Uterus (tissue), 4 donors: Measurements from ENCODE around the gene ME1. TPM values are rescaled to one million over a fixed set of nuclear protein-coding genes. Genes with fewer than 3 reads are reported as not detected.
"Not testable (repeated sequence)": the region's sequence is repeated elsewhere in the genome, so short reads cannot be mapped to it uniquely, and the experiment has no call there.

ENCODE experiments used
- DNase-seq, 2 donors: peaks; one replicate each; pipeline ENCODE4 v3.0.0-alpha.2; 2019 to 2020
- H3K27ac ChIP-seq, 2 donors: fragments of 200-600 bp; sonication (generic); 1 replicate in 1 of 2; 2 replicates in 1 of 2; pipeline ENCODE4 v1.5.1; 2016 to 2018
- H3K27me3 ChIP-seq, 2 donors: fragments of 200-600 bp; sonication (generic); one replicate each; pipeline ENCODE4 v1.5.1; 2018 to 2019; ENCODE audit warnings: control low read depth in 1 of 2
- H3K36me3 ChIP-seq, 2 donors: fragments of 200-600 bp; sonication (generic); one replicate each; pipeline ENCODE4 v1.5.1; 2019; ENCODE audit warnings: control low read depth in 1 of 2
- H3K4me1 ChIP-seq, 2 donors: fragments of 200-600 bp; sonication (generic); one replicate each; pipeline ENCODE4 v1.5.1; 2018 to 2019; ENCODE audit warnings: control low read depth in 1 of 2
- H3K4me3 ChIP-seq, 2 donors: fragments of 200-600 bp; sonication (generic); 1 replicate in 1 of 2; 2 replicates in 1 of 2; pipeline ENCODE4 v1.5.1; 2018 to 2019; ENCODE audit warnings: mild to moderate bottlenecking in 1 of 2
- H3K9me3 ChIP-seq, 2 donors: fragments of 200-600 bp; sonication (generic); one replicate each; pipeline ENCODE4 v1.5.1; 2019; ENCODE audit warnings: control low read depth in 1 of 2
- CTCF ChIP-seq, 4 experiments: fragments of 200-600 bp in 2 of 4; fragments of 450-650 bp in 2 of 4; sonication (generic) in 2 of 4; IDR thresholded peaks; one replicate each; pipeline ENCODE4 v1.5.1; 2016 to 2019; ENCODE audit warnings: antibody characterized with exemption in 4 of 4, mild to moderate bottlenecking in 2 of 4, moderate library complexity in 1 of 4
- POLR2A ChIP-seq, 2 donors: fragments of 450-650 bp; IDR thresholded peaks; one replicate each; pipeline ENCODE4 v1.6.1; 2016; ENCODE audit warnings: antibody characterized with exemption in 2 of 2, mild to moderate bottlenecking in 1 of 2, moderate library complexity in 1 of 2
- intact Hi-C: fragments of 100-400 bp; cut with DNase I; formaldehyde crosslinking; loops from one replicate; pipeline ENCODE4 v1.15.1; 2023; ENCODE audit warnings: low total_unique reads
- total RNA-seq, 4 donors: library from RNA; depleted of rRNA in 3 of 4; stranded (reverse); fragments of >200 nt in 3 of 4; gene quantifications; one replicate each; pipeline versions ENCODE4 v1.1.0 to v1.2.4, GENCODE V29; 2014 to 2023
- donor health status: DM: yes; HTN: yes; CAD: no.

Gene ME1
- total RNA-seq, 4 donors from 2014 or later, result 1.0 to 18.5 (median 3.2) TPM

- Histone ChIP-seq H3K27ac (no peak overlapping the region), H3K4me3 (no peak overlapping the region), H3K4me1 (no peaks in the 10 kb centered on the region), H3K9me3 (no peaks in the 10 kb centered on the region), H3K27me3 (no peaks in the 10 kb centered on the region), H3K36me3 (no peaks in the 10 kb centered on the region)
- intact Hi-C loops, result no loop called here
- DNase-seq, result no peak
- TF ChIP-seq CTCF (IDR thresholded peaks at IDR 0.05), result no peak
- TF ChIP-seq POLR2A (IDR thresholded peaks at IDR 0.05), result no peak
Observed at GRCh38 chr6:83367104-83367503, 63.7 kb downstream of the ME1 start.

GRCh38 chr6:83365931-83366330 lies 64.9 kb downstream of the ME1 start:
- H3K27me3 ChIP-seq, result no peaks in the 10 kb centered on the region
- no peak overlapping the region for H3K27ac ChIP-seq
- intact Hi-C loops, result no loop called here
- H3K36me3 ChIP-seq, result no peaks in the 10 kb centered on the region
- no peak for DNase-seq
- H3K4me3 ChIP-seq, result no peak overlapping the region
- no peaks in the 10 kb centered on the region for H3K9me3 ChIP-seq
- no peak for TF ChIP-seq POLR2A (IDR thresholded peaks at IDR 0.05)
- no peak for TF ChIP-seq CTCF (IDR thresholded peaks at IDR 0.05)
- H3K4me1 ChIP-seq, result no peaks in the 10 kb centered on the region

- DNase-seq, H3K36me3 ChIP-seq, H3K9me3 ChIP-seq, intact Hi-C loops, H3K27ac ChIP-seq, H3K27me3 ChIP-seq, H3K4me1 ChIP-seq, H3K4me3 ChIP-seq: not testable (repeated sequence)
Observed at GRCh38 chr6:83362349-83362748, 68.5 kb downstream of the ME1 start.

- Histone ChIP-seq H3K4me3 (no peak overlapping the region), H3K4me1 (no peaks in the 10 kb centered on the region), H3K27me3 (no peaks in the 10 kb centered on the region), H3K36me3 (no peaks in the 10 kb centered on the region), H3K9me3 (peaks cover 0 to 3% of the 10 kb centered on the region in 2 donors), H3K27ac (no peak overlapping the region)
- intact Hi-C loops, result no loop called here
- no peak for DNase-seq
- TF ChIP-seq CTCF (IDR thresholded peaks at IDR 0.05) (no peak), POLR2A (IDR thresholded peaks at IDR 0.05) (no peak)
Observed at GRCh38 chr6:83359638-83360037, 71.2 kb downstream of the ME1 start.

GRCh38 chr6:83354747-83355146 lies 76.1 kb downstream of the ME1 start:
- H3K4me1 ChIP-seq, result no peaks in the 10 kb centered on the region
- intact Hi-C loops, result no loop called here

More at GRCh38 chr6:83354747-83355146, 76.1 kb downstream of the ME1 start:
- Histone ChIP-seq H3K36me3 (no peaks in the 10 kb centered on the region), H3K27me3 (no peaks in the 10 kb centered on the region), H3K4me3 (no peak overlapping the region), H3K27ac (no peak overlapping the region), H3K9me3 (peaks cover 0 to 2% of the 10 kb centered on the region in 2 donors)
- DNase-seq, result no peak
- no peak for TF ChIP-seq CTCF (IDR thresholded peaks at IDR 0.05)
- TF ChIP-seq POLR2A (IDR thresholded peaks at IDR 0.05), result no peak
